ENCODE measurements around the gene IL9R. TPM values are rescaled to one million over a fixed set of nuclear protein-coding genes. Genes with fewer than 3 reads are reported as not detected.
"Not testable (repeated sequence)": the region's sequence is repeated elsewhere in the genome, so short reads cannot be mapped to it uniquely, and the experiment has no call there.

Gene IL9R
- total RNA-seq, 2 experiments from 2014 or later: 87.0 to 110 TPM

DNA sequence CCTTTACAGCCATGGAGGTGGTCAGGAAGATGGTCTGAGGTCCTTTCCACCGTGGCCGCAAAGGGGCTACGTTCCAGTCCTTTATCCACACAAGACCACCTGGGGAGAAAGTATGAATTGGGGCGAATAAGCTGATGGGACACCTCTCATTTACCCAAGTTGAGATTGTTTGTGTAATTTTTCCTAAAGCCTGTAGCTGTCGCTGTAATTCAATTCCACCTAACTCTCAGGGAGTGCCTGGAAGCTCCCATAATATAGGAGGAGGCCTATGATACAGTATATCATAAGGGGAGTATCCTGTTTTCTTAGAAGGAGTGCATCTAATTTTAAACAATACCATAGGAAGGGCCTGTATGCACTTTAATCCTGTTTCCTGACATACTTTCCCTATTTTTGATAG is 25.8 kb upstream of the IL9R start:
- CTCF ChIA-PET, H3K27me3 Mint-ChIP-seq, H3K4me3 Mint-ChIP-seq, DNase-seq, H3K27ac Mint-ChIP-seq, ATAC-seq: not testable (repeated sequence)
- peaks cover 17% of the 10 kb centered on the region for H3K36me3 Mint-ChIP-seq
- peaks cover 12% of the 10 kb centered on the region for H3K9me3 Mint-ChIP-seq (ENCODE audit: low read depth)
- H3K4me1 Mint-ChIP-seq: peaks cover 30% of the 10 kb centered on the region

DNA sequence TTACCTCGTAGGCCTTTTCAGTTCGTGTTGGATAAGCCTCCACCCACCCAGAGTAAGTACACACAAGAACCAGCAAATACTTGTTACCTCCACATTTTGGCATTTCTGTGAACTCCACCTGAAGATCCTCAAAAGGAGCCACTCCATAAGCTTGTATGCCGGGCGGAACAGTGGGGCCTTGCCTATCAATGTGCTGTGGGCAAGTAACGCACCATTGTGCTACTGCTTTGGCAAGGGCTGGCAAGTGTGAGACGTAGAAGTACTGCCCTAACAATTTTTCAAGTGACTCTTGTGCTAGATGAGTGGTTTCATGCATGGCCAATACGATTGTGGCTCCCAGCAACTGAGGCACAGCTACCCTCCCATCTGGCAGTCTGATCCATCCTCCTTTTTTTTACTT is 25.3 kb upstream of the IL9R start:
- DNase-seq, ATAC-seq, H3K27ac Mint-ChIP-seq, H3K4me3 Mint-ChIP-seq, H3K27me3 Mint-ChIP-seq, CTCF ChIA-PET: not testable (repeated sequence)
- peaks cover 25% of the 10 kb centered on the region for H3K4me1 Mint-ChIP-seq
- peaks cover 17% of the 10 kb centered on the region for H3K36me3 Mint-ChIP-seq
- H3K9me3 Mint-ChIP-seq (ENCODE audit: low read depth): peaks cover 12% of the 10 kb centered on the region

DNA sequence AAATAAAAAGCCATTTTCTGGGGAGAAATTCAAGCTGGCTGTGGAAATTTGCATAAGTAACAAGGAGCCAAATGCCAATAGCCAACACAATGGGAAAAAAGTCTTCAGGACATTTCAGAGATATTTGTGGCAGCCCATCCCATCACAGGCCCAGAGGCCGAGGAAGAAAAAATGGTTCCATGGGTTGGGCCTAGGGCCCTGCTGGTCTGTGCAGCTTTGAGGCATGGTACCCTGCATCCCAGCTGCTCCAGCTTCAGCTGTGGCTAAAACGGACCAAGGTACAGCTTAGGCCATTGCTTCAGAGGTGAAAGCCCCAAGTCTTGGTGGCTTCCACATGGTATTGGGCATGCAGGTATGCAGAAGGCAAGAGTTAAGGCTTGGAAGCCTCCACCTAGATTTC is 14.2 kb upstream of the IL9R start:
- no peak overlapping the region for H3K27ac Mint-ChIP-seq
- H3K9me3 Mint-ChIP-seq (ENCODE audit: low read depth): peaks cover 7% of the 10 kb centered on the region
- peaks cover 6% of the 10 kb centered on the region for H3K4me1 Mint-ChIP-seq
- DNase-seq (no peak), ATAC-seq (no peak)
- CTCF ChIA-PET: no interaction called here
- no peaks in the 10 kb centered on the region for H3K27me3 Mint-ChIP-seq
- no peak overlapping the region for H3K4me3 Mint-ChIP-seq
- H3K36me3 Mint-ChIP-seq: peaks cover 4% of the 10 kb centered on the region

DNA sequence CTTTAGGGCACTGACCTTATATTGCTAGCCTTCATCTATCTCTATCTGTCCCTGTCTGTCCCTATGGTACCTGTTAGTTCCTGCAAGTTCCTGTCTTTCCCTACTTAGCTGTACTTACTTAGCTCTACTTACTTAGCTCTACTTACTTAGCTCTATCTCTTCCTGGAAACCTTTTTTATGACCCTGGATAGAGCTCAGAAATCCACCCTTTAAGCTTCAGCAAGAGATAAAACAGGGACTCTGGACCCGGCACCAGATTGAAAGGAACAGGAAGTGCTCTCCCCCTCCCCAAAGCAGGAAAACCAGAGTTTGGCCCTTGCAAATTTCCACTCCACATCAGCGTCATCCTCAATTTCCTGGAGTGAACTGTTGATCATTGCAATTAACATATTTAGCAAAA is 12.3 kb upstream of the IL9R start:
- peaks cover 5% of the 10 kb centered on the region for H3K36me3 Mint-ChIP-seq
- CTCF ChIA-PET: no interaction called here
- ATAC-seq: no peak
- H3K4me1 Mint-ChIP-seq: no peaks in the 10 kb centered on the region
- H3K9me3 Mint-ChIP-seq (ENCODE audit: low read depth): peaks cover 12% of the 10 kb centered on the region
- no peak for DNase-seq
- H3K27ac Mint-ChIP-seq: no peak overlapping the region
- H3K4me3 Mint-ChIP-seq: no peak overlapping the region
- peaks cover 4% of the 10 kb centered on the region for H3K27me3 Mint-ChIP-seq

DNA sequence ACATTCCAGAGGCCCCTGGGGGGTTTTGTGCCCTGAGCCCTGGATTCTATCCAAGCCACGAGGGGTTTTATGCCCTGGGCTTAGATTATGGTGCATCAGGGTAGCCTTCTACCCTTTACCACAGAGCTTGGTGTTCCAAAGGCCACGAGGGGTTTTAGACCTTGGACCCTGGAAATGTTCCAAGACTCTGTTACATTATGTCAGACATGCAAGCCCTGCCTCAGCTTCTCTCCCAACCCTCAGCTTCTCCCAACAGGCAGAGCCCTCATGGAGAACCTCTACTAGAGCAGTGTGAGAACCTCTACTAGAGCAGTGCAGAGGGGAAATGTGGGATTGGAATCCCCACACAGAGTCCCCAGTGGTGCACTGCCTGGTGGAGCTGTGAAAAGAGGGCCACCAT is 10.5 kb upstream of the IL9R start:
- H3K36me3 Mint-ChIP-seq, H3K4me1 Mint-ChIP-seq, H3K27me3 Mint-ChIP-seq, DNase-seq, H3K4me3 Mint-ChIP-seq, H3K27ac Mint-ChIP-seq, CTCF ChIA-PET, ATAC-seq: not testable (repeated sequence)
- H3K9me3 Mint-ChIP-seq (ENCODE audit: low read depth): peaks cover 12% of the 10 kb centered on the region

DNA sequence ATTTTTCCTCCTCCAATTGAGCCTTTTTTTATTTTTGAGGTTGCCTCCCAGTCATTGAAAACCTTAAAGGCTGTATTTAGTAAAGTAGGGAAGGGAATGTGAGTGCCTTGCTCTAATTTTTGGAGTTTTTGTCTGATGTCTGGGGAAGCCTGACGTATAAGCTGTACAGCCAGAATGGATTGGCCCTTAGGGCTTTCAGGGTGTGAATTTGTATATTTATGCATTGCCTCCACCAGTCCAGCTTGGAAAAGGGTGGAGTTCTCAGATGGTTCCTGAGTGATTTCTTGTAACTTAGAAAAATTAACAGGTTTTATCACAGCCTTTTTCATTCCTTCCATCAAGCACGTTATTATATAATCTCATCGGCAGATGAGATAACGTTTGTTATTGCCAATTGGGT is 8.6 kb upstream of the IL9R start:
- Mint-ChIP-seq H3K36me3 (peaks cover 3% of the 10 kb centered on the region), H3K4me3 (no peak overlapping the region), H3K27me3 (peaks cover 4% of the 10 kb centered on the region), H3K9me3 (ENCODE audit: low read depth) (peaks cover 7% of the 10 kb centered on the region), H3K27ac (no peak overlapping the region), H3K4me1 (no peaks in the 10 kb centered on the region)
- DNase-seq (no peak), ATAC-seq (no peak)
- CTCF ChIA-PET: no interaction called here

DNA sequence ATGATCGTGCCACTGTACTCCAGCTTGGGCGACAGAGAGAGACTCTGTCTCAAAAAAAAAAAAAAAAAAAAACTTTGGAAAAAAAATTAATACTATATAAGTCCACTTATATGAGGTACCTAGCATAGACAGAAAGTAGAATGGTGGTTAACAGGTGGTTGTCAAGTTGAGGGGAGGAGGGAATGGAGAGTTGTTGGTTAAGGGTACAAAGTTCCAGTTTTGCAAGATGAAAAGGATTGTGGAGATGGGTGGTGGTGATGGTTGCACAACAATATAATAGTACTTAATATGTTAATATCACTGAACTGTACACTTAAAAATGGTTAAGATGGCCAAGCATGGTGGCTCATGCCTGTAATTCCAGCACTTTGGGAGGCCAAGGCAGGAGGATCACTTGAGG is 4.1 kb upstream of the IL9R start:
- CTCF ChIA-PET: no interaction called here
- Mint-ChIP-seq H3K9me3 (ENCODE audit: low read depth) (peaks cover 7% of the 10 kb centered on the region), H3K36me3 (peaks cover 5% of the 10 kb centered on the region), H3K4me1 (peaks cover 27% of the 10 kb centered on the region), H3K27me3 (peaks cover 4% of the 10 kb centered on the region), H3K27ac (no peak overlapping the region), H3K4me3 (no peak overlapping the region)
- DNase-seq (no peak), ATAC-seq (no peak)

DNA sequence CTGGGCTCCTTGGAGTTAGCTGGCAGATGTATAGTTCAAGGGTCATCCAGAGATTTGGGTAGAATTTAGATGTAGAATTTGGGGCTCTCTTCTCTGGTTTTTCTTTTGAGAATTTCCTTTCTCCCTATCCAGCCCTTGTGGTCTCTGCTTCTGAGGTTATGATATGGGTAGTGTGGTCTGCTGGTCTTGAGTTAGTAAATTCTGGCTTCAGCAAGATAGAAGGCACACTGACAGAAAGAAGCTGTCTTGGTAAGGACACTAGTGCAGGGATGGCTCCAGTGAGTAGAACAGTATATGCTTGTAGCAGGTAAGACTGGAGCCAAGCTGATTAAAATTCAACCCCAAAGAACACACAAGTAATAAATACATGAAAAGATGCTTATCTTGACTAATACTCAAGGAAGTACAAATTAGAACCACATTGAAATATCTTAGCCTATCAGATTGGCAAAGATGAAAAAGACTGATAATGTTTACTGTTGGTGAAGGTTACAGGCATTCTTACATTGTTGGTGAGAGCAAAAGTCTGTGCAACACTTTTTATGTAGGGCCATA is 2.1 kb upstream of the IL9R start:
- no peak for ATAC-seq
- Mint-ChIP-seq H3K9me3 (ENCODE audit: low read depth) (peaks cover 2% of the 10 kb centered on the region), H3K27me3 (no peaks in the 10 kb centered on the region), H3K36me3 (peaks cover 17% of the 10 kb centered on the region), H3K4me3 (no peak overlapping the region), H3K27ac (peak overlapping the region; percentile 56), H3K4me1 (peaks cover 43% of the 10 kb centered on the region)
- no peak for DNase-seq
- CTCF ChIA-PET: no interaction called here

DNA sequence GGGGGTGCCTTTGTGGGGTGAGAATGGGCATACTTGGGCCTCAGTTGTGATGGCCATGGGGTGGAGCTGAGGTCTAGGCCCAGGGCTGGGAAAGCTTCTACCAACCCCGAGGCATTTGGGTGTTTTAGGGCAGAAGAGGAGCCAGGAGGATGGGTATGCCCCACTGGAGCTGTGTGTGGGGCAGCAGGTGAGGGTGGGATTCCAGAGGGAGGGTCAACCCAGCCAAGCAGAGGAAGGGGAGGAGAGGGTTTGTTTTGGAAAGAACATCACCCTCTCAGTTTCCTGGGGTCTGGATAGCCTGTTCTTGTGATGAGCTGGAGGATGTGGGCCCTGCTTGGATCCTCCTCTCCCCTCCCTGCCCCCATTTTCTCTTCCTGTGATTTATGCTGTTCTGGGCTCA is 620 bp downstream of the IL9R start:
- Mint-ChIP-seq H3K36me3 (peaks cover 25% of the 10 kb centered on the region), H3K4me1 (peaks cover 68% of the 10 kb centered on the region)
- no peak for DNase-seq

DNA sequence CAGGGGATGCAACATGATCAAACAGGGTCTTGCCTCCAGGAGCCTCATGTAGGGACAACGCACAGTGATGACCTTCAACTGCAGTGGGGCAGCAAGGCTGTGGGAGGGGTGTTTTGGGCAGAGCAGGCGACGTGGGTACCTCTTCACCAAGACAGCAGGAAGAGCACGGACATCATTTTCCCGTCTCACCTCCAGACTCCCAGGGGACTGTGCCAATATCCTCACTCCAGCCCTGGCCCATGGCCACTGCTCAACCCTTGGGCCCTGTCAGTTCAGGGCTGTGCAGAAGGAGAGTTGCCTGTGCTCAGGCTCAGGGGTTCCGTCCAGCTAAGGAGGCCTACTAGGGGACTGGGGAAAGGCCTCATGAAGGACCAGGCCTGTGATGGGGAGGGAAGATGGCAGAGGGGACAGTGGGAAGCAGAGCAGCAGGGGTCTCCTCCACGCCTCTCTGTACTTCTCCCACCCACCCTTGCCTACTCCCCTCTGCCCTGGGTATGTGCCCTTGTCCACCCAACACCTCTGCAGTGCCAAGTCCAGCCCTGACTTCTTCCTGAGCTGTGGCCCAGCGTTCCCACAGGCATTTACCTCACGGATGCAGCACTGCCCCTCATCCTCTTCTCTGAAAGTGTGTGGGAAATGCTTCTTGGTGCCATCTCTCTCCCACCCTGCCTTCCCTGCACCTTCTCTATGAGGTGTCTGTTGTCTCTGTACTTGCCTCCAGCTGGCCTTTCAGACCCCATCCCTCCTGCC is 1.4 kb downstream of the IL9R start:
- H3K27ac Mint-ChIP-seq: peak overlapping the region; percentile 94
- no peak for ATAC-seq
- no peaks in the 10 kb centered on the region for H3K9me3 Mint-ChIP-seq (ENCODE audit: low read depth)
- H3K4me1 Mint-ChIP-seq: peaks cover 76% of the 10 kb centered on the region
- H3K36me3 Mint-ChIP-seq: peaks cover 26% of the 10 kb centered on the region
- H3K27me3 Mint-ChIP-seq: no peaks in the 10 kb centered on the region
- peak overlapping the region; percentile 85 for H3K4me3 Mint-ChIP-seq
- CTCF ChIA-PET: no interaction called here
- no peak for DNase-seq

More for the DNA sequence above, 620 bp downstream of the IL9R start:
- H3K9me3 Mint-ChIP-seq (ENCODE audit: low read depth): no peaks in the 10 kb centered on the region
- no peaks in the 10 kb centered on the region for H3K27me3 Mint-ChIP-seq
- H3K27ac Mint-ChIP-seq: peak overlapping the region; percentile 94
- peak overlapping the region; percentile 85 for H3K4me3 Mint-ChIP-seq
- CTCF ChIA-PET: no interaction called here
- ATAC-seq: no peak

DNA sequence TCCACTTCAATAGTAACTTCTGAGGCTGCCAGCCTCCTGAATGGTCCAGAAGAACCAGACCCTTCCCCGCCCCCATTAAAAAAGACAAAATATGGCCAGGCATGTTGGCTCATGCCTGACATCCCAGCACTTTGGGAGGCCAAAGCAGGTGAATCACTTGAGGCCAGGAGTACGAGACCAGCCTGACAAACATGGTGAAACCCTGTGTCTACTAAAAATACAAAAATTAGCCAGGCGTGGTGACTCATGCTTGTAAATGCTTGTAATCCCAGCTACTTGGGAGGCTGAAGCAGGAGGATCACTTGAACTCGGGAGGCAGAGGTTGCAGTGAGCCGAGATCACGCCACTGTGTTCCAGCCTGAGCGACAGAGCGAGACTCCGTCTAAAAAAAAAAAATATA is 2.3 kb downstream of the IL9R start:
- DNase-seq; CTCF ChIA-PET; ATAC-seq; H3K9me3 Mint-ChIP-seq (ENCODE audit: low read depth); H3K27me3 Mint-ChIP-seq: not testable (repeated sequence)
- Mint-ChIP-seq H3K27ac (peak overlapping the region; percentile 94), H3K4me3 (peak overlapping the region; percentile 85), H3K36me3 (peaks cover 30% of the 10 kb centered on the region), H3K4me1 (peaks cover 78% of the 10 kb centered on the region)

DNA sequence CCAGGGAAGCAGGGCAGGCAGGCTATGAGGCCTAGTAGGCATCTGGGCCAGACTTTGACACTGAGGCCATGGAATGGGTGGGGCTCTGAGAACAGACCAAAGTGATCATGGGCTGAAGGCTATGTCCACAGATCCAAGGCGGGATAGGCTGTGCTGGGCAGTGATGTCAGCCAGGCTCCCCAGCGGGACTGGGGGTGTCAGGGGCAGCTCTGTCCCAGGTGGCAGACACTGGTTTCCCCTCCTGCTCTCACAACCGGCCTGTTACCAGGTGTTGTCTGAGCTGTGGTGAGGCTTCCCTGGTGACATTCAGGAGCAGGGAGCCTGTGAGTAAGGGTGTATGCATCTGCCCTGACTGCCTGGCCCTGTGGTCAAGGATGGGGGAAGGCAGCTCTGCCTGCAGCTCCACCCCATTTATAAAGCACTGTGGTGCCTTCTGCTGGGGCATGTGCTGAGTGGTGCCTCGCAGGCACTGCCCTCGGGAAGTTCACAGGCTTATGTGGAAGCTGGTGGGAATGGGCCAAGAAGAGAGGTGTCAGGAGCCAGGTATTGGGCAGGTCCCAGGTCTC is 2.9 kb downstream of the IL9R start:
- Mint-ChIP-seq H3K27me3 (no peaks in the 10 kb centered on the region), H3K9me3 (ENCODE audit: low read depth) (no peaks in the 10 kb centered on the region), H3K4me1 (peaks cover 73% of the 10 kb centered on the region), H3K36me3 (peaks cover 34% of the 10 kb centered on the region), H3K27ac (peak overlapping the region; percentile 84), H3K4me3 (peak overlapping the region; percentile 68)
- ATAC-seq (no peak), DNase-seq (no peak)
- CTCF ChIA-PET: no interaction called here

DNA sequence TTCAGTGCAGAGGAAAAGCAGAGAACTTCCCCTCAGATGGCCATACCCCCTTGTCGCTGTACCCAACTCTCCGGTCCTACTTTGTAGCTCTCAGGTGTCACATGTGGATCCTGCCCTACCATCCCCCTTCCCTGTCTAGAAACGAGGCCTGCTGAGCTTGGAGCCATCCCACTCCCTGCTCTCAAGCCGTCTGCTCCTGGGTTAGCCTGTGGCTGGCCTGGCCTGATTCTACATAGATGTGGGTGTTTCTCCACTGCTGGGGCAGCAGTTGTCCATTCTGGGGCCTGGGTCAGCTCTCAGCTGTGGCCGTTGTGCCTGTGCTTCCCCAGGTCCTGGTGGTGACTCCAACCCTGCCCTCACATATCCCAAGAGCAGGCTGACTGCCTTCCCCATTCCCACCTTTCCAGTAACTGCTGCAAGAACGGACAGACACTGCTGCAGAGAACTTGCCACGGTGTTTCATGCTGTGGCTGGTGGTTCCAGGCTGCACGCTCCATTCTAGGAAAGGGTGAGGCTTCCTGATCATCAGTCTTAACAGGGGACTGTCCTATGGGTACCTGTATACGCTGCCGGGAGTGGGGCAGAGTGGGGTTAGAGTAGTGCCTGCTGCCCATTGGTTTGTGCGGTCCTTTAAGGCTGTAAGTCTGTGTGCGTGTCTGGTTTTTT is 3.6 kb downstream of the IL9R start:
- H3K4me3 Mint-ChIP-seq: peak overlapping the region; percentile 68
- no peak for ATAC-seq
- peak overlapping the region; percentile 84 for H3K27ac Mint-ChIP-seq
- CTCF ChIA-PET: no interaction called here
- no peaks in the 10 kb centered on the region for H3K9me3 Mint-ChIP-seq (ENCODE audit: low read depth)
- no peak for DNase-seq
- no peaks in the 10 kb centered on the region for H3K27me3 Mint-ChIP-seq
- peaks cover 67% of the 10 kb centered on the region for H3K4me1 Mint-ChIP-seq
- peaks cover 34% of the 10 kb centered on the region for H3K36me3 Mint-ChIP-seq

DNA sequence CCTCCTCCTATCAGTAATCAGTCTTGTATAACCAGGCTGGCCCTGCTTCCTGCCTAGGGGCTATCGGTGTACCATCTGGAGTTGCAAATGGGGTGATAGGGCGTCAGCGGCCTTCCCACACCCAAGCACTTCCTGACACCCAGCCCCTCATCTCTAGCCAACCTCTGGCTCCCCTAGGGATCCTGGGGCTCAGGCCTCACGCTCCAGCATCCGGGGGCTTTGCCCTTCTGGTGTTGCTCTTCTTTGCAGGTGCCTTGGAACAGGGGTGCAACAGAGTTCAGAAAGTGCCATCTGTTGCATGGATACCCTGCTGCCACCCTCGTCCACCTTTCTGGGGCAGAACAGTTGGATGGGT is 4.1 kb downstream of the IL9R start:
- Mint-ChIP-seq H3K27ac (peak overlapping the region; percentile 84), H3K27me3 (no peaks in the 10 kb centered on the region), H3K9me3 (ENCODE audit: low read depth) (no peaks in the 10 kb centered on the region), H3K4me1 (peaks cover 63% of the 10 kb centered on the region), H3K4me3 (peak overlapping the region; percentile 68), H3K36me3 (peaks cover 34% of the 10 kb centered on the region)
- ATAC-seq: peak; percentile 8
- DNase-seq: no peak
- CTCF ChIA-PET: no interaction called here
